ENCODE results near the gene AKAP6.

GRCh38 chr14:32701475-32701874, 372.4 kb downstream of the AKAP6 start:
- TF ChIP-seq CTCF (IDR thresholded peaks at IDR 0.05): no peak
- no peak for TF ChIP-seq POLR2A (IDR thresholded peaks at IDR 0.05)

Measured in right lobe of liver (tissue), 4 donors.